Ovary (tissue), 9 donors: Measurements from ENCODE around the gene UBLCP1. TPM values are rescaled to one million over a fixed set of nuclear protein-coding genes. Genes with fewer than 3 reads are reported as not detected.

ENCODE experiments used
- DNase-seq, 5 donors: peaks; one replicate each; pipeline ENCODE4 v3.0.0-alpha.2; 2019 to 2020
- H3K27ac ChIP-seq, 2 donors: fragments of 200-600 bp; one replicate each; pipeline versions ENCODE4 v1.5.1 to v1.8.0; 2019 to 2022
- H3K27me3 ChIP-seq: fragments of 200-600 bp; one replicate; pipeline ENCODE4 v1.8.0; 2022
- H3K36me3 ChIP-seq: fragments of 200-600 bp; sonication (generic); one replicate; pipeline ENCODE4 v1.5.1; 2019
- H3K4me1 ChIP-seq: one replicate; pipeline ENCODE4 v1.8.1; 2013; ENCODE audit warnings: mild to moderate bottlenecking, moderate library complexity; ENCODE audit not compliant: insufficient read depth
- H3K4me3 ChIP-seq: fragments of 200-600 bp; sonication (generic); one replicate; pipeline ENCODE4 v1.5.1; 2017
- H3K9me3 ChIP-seq, 2 donors: fragments of 200-600 bp in 1 of 2; sonication (generic) in 1 of 2; one replicate each; pipeline versions ENCODE4 v1.5.1 to v1.8.1; 2013 to 2019; ENCODE audit warnings: mild to moderate bottlenecking in 1 of 2, moderate library complexity in 1 of 2
- EP300 ChIP-seq: sonication (generic); formaldehyde crosslinking; IDR thresholded peaks from one replicate; pipeline ENCODE4 v1.6.1; 2017; ENCODE audit warnings: antibody characterized with exemption
- POLR2A ChIP-seq: fragments of 450-650 bp; IDR thresholded peaks from one replicate; pipeline ENCODE4 v1.6.1; 2017; ENCODE audit warnings: antibody characterized with exemption, mild to moderate bottlenecking, moderate library complexity
- WGBS, 3 donors: extraction: QIAGEN DNeasy Blood & Tissue Kit in 1 of 3; methylation state at CpG; one replicate each; pipeline versions ENCODE4 v1.1.5 to v1.1.7; 2013 to 2017; 5-methylcytosine and 5-hydroxymethylcytosine counted together
- intact Hi-C, 4 donors: fragments of 100-400 bp; cut with DNase I; formaldehyde crosslinking; loops; one replicate each; pipeline versions ENCODE4 v1.11.0 to v1.15.1; 2022 to 2023
- polyA plus RNA-seq, 2 donors: library from polyadenylated mRNA; stranded (reverse); fragments of 200-250 nt in 1 of 2; fragments of 350-450 nt in 1 of 2; fragmentation: Illumina TruSeq in 1 of 2; extraction: RNeasy Lipid Tissue Mini Kit (QIAGEN cat#74804) in 1 of 2; gene quantifications; one replicate each; pipeline ENCODE4 v1.2.3, GENCODE V29; 2013 to 2014
- total RNA-seq, 7 donors: library from RNA; depleted of rRNA in 2 of 7; stranded (reverse); fragments of >200 nt in 2 of 7; fragmentation: NEBNext Ultra II Directional in 3 of 7; extraction: Animal tissue kit (Norgen Biotek cat#: 25700) in 3 of 7; gene quantifications; one replicate each; pipeline versions ENCODE4 v1.1.0 to v1.2.4, GENCODE V29; 2016 to 2023
- TF ChIP-seq, protein P1 (sequence below), 3 donors: fragments of 450-650 bp in 2 of 3; fragments of 200-600 bp in 1 of 3; IDR thresholded peaks; one replicate each; pipeline versions ENCODE4 v1.5.1 to v1.8.0; 2016 to 2022; ENCODE audit warnings: antibody characterized with exemption in 3 of 3, mild to moderate bottlenecking in 1 of 3
- donor health status: DM: no; HTN: no; CAD: no; lungs with moderate emphysema.
- donor health status: DM: no; HTN: no; CAD: no.
- donor health status: Bipolar disorder and iron deficiency.
- donor health status: DM: yes; HTN: yes; CAD: no.
- donor health status: DM: no; HTN: no; CAD: no.
- donor health status: DM: yes; HTN: yes; CAD: no.

UBLCP1 gene
- total and polyA plus RNA-seq, 9 donors, result 15.0 to 32.3 (median 19.0) TPM

DNA sequence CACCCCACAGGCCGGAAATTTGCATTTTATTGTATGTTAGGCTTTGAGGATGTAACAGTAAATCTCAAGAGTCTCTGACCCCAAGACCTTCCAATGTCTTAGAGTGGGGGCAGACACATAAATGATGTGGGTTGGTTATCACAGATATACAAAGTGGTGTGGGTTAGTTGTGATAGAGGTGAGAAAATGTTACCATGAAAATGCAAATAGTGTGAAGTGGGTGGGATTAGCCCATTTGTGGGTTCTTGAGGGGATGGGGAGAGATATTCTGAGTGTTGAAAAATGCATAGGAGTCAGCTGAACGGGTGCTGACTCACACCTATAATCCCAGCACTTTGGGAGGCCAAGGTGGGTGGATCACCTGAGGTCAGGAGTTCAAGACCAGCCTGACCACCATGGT, 45.9 kb upstream of the UBLCP1 start:
- H3K27ac ChIP-seq, result no peak overlapping the region
- H3K4me3 ChIP-seq, result no peak overlapping the region
- 69 to 86% (median 78%) methylated on average over 2 of the region's 2 CpGs for WGBS, 3 donors
- H3K4me1 ChIP-seq, result no peaks in the 10 kb centered on the region
- H3K27me3 ChIP-seq, result no peaks in the 10 kb centered on the region
- TF ChIP-seq, protein P1, sequence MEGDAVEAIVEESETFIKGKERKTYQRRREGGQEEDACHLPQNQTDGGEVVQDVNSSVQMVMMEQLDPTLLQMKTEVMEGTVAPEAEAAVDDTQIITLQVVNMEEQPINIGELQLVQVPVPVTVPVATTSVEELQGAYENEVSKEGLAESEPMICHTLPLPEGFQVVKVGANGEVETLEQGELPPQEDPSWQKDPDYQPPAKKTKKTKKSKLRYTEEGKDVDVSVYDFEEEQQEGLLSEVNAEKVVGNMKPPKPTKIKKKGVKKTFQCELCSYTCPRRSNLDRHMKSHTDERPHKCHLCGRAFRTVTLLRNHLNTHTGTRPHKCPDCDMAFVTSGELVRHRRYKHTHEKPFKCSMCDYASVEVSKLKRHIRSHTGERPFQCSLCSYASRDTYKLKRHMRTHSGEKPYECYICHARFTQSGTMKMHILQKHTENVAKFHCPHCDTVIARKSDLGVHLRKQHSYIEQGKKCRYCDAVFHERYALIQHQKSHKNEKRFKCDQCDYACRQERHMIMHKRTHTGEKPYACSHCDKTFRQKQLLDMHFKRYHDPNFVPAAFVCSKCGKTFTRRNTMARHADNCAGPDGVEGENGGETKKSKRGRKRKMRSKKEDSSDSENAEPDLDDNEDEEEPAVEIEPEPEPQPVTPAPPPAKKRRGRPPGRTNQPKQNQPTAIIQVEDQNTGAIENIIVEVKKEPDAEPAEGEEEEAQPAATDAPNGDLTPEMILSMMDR (IDR thresholded peaks at IDR 0.05), result no peak
- TF ChIP-seq EP300 (no peak), POLR2A (no peak)
- intact Hi-C loops, result no loop called here
- no peak for DNase-seq
- no peaks in the 10 kb centered on the region for H3K9me3 ChIP-seq
- H3K36me3 ChIP-seq, result no peaks in the 10 kb centered on the region

DNA sequence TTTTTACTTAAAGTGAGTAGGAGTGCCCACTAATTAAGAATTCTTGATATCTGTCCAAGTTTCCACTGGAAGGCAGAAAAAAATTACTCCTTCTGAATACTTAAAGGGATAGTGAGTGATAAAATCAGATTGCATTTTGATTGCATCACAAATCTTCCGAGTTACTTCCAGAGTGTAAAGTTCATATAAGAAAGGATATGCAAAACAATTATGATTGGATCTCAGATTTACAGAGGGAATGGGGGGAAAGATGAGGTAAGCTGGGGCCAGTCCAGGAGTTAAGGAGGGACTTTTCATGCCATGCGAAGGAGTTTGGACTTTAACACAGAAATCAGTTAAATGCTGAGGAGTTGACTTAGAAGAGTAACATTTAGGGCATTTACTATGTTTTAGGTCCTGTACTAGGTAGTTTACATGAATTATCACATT, 44.5 kb upstream of the UBLCP1 start:
- Histone ChIP-seq H3K9me3 (no peaks in the 10 kb centered on the region), H3K27ac (no peak overlapping the region), H3K4me3 (no peak overlapping the region), H3K27me3 (no peaks in the 10 kb centered on the region), H3K4me1 (no peaks in the 10 kb centered on the region), H3K36me3 (no peaks in the 10 kb centered on the region)
- no peak for DNase-seq
- TF ChIP-seq, protein P1 (IDR thresholded peaks at IDR 0.05), result no peak
- TF ChIP-seq EP300 (no peak), POLR2A (no peak)
- intact Hi-C loops, result no loop called here
- 42 to 56% (median 46%) methylated on average over 2 of the region's 2 CpGs for WGBS, 3 donors

DNA sequence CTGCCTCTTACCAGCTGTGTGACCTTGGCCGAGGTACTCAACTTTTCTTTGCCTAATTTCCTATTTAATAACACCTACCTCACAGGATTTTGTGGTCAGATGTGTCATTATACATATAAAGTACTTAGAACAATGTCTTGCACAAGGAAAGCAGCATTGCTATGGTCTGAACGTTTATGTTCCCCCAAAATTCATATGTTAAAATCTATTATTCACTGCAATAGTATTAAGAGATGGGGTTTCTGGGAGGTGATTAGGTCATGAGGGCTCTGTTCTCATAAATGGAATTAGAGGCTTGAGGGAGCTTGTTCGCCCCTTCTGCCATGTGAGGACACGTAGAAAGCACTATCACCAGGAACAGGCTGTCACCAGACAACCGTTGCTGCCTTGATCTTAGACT, 42.9 kb upstream of the UBLCP1 start:
- intact Hi-C loops, result no loop called here
- Histone ChIP-seq H3K4me3 (no peak overlapping the region), H3K9me3 (no peaks in the 10 kb centered on the region), H3K4me1 (no peaks in the 10 kb centered on the region), H3K36me3 (no peaks in the 10 kb centered on the region), H3K27me3 (no peaks in the 10 kb centered on the region), H3K27ac (no peak overlapping the region)
- no peak for DNase-seq
- TF ChIP-seq, protein P1 (IDR thresholded peaks at IDR 0.05), result no peak
- TF ChIP-seq EP300 (no peak), POLR2A (no peak)
- WGBS, 3 donors, result 62 to 70% (median 69%) methylated on average over 5 of the region's 5 CpGs

DNA sequence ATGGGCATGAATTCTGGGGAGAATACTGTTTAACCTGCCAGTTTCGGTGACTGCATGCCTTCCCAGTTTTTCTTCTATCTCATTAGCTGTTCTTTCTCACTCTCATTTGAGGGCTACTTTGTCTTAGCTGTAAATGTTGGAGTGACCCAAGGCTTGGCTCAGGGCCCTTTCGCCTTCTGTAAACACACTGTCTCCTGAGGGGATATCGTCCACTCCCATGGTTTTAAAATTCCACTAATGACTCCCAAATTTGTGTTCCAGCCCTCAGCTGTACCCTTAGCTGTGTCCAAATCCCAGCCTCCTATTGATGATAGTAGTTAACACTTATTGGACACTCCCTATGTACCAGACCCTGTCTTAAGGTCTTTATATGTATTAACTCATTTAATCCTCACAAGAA, 39.6 kb upstream of the UBLCP1 start:
- 56 to 69% (median 62%) methylated on average over 3 of the region's 3 CpGs for WGBS, 3 donors
- DNase-seq, result no peak
- H3K9me3 ChIP-seq, result no peaks in the 10 kb centered on the region
- no peak overlapping the region for H3K27ac ChIP-seq
- no peaks in the 10 kb centered on the region for H3K36me3 ChIP-seq
- H3K27me3 ChIP-seq, result no peaks in the 10 kb centered on the region
- no peak for TF ChIP-seq POLR2A
- TF ChIP-seq, protein P1 (IDR thresholded peaks at IDR 0.05), result no peak
- TF ChIP-seq EP300, result no peak
- intact Hi-C loops, result no loop called here
- H3K4me3 ChIP-seq, result no peak overlapping the region
- no peaks in the 10 kb centered on the region for H3K4me1 ChIP-seq
